Ovary (tissue), 1 donor: ENCODE measurements around the gene DUSP7.

Experiments used
- EP300 ChIP-seq: sonication (generic); formaldehyde crosslinking; IDR thresholded peaks from one replicate; pipeline ENCODE4 v1.6.1; 2017; ENCODE audit warnings: antibody characterized with exemption
- POLR2A ChIP-seq: fragments of 450-650 bp; IDR thresholded peaks from one replicate; pipeline ENCODE4 v1.6.1; 2017; ENCODE audit warnings: antibody characterized with exemption, mild to moderate bottlenecking, moderate library complexity

GRCh38 chr3:52012699-52013098 is 43.7 kb downstream of the DUSP7 start:
- TF ChIP-seq POLR2A: no peak
- TF ChIP-seq EP300: no peak
